ENCODE data around the gene BMPR1A. TPM values are rescaled to one million over a fixed set of nuclear protein-coding genes. Genes with fewer than 3 reads are reported as not detected.

The BMPR1A gene
- total and polyA plus RNA-seq, 2 of the 13 experiments (the other 11 are each of a cell fraction or from before 2014, with no cell fraction given), result 17.8 to 44.2 TPM

GRCh38 chr10:86710987-86711512 lies 45.4 kb upstream of the BMPR1A start (continued):
- TF ChIP-seq HNRNPLL (IDR thresholded peaks at IDR 0.05; ENCODE audit: low read depth, low read length, poor library complexity, severe bottlenecking) (peak; percentile 22), NR0B2 (CRISPR knock-in tag; IDR thresholded peaks at IDR 0.05) (0 out of 2 replicates have a peak, but pooled peaks have one; percentile 66), ZNF225 (CRISPR knock-in tag; IDR thresholded peaks at IDR 0.05) (0 out of 2 replicates have a peak, but pooled peaks have one; percentile 5), RBAK (CRISPR knock-in tag; IDR thresholded peaks at IDR 0.05) (no peak), ZGPAT (CRISPR knock-in tag; IDR thresholded peaks at IDR 0.05) (peak; percentile 49; the same call in 1 of the 2 replicates), FOXA3 (CRISPR knock-in tag; IDR thresholded peaks at IDR 0.05) (peak; percentile 44; the same call in 1 of the 2 replicates), KAT8 (CRISPR knock-in tag; IDR thresholded peaks at IDR 0.05) (peak; percentile 67), HNF4G (IDR thresholded peaks at IDR 0.05; ENCODE audit: borderline replicate concordance, low read depth, low read length) (no peak), HNF4G (CRISPR knock-in tag; IDR thresholded peaks at IDR 0.05; ENCODE audit: borderline replicate concordance, low read depth) (0 out of 2 replicates have a peak, but pooled peaks have one; percentile 28), FOXP4 (CRISPR knock-in tag; IDR thresholded peaks at IDR 0.05) (peak; percentile 44; the same call in 1 of the 2 replicates), RELA (CRISPR knock-in tag; IDR thresholded peaks at IDR 0.05) (no peak), ZBTB7B (CRISPR knock-in tag; IDR thresholded peaks at IDR 0.05) (0 out of 2 replicates have a peak, but pooled peaks have one; percentile 32), SIX1 (CRISPR knock-in tag; IDR thresholded peaks at IDR 0.05; ENCODE audit: borderline replicate concordance) (no peak), KLF6 (CRISPR knock-in tag; IDR thresholded peaks at IDR 0.05) (peak; percentile 36; the same call in 1 of the 2 replicates), ONECUT2 (CRISPR knock-in tag; IDR thresholded peaks at IDR 0.05) (no peak), ZFP91 (CRISPR knock-in tag; IDR thresholded peaks at IDR 0.05; ENCODE audit: borderline replicate concordance) (peak; percentile 87), HMG20B (CRISPR knock-in tag; conservative IDR thresholded peaks at IDR 0.05) (no peak), ZNF788 (CRISPR knock-in tag; IDR thresholded peaks at IDR 0.05; ENCODE audit: borderline replicate concordance) (peak; percentile 54; the same call in 1 of the 2 replicates), RAD21 (CRISPR knock-in tag; IDR thresholded peaks at IDR 0.05) (peak; percentile 97), ZNF362 (CRISPR knock-in tag; IDR thresholded peaks at IDR 0.05; ENCODE audit: borderline replicate concordance) (peak; percentile 49; the same call in 1 of the 2 replicates), ZNF792 (CRISPR knock-in tag; IDR thresholded peaks at IDR 0.05) (0 out of 2 replicates have a peak, but pooled peaks have one; percentile 30), TP53 (CRISPR knock-in tag; conservative IDR thresholded peaks at IDR 0.05) (no peak), KDM5B (CRISPR knock-in tag; IDR thresholded peaks at IDR 0.05; ENCODE audit: borderline replicate concordance) (peak; percentile 83), PAWR (CRISPR knock-in tag; IDR thresholded peaks at IDR 0.05; ENCODE audit: borderline replicate concordance) (no peak), ELF3 (CRISPR knock-in tag; IDR thresholded peaks at IDR 0.05) (peak; percentile 73; the same call in 1 of the 2 replicates)

All from HepG2 (cell line).